DND-41 (cell line): ENCODE data around the gene CITED2.

Source experiments
- CTCF ChIP-seq: IDR thresholded peaks from 2 replicates; pipeline ENCODE4 v1.5.1; 2012; ENCODE audit warnings: borderline replicate concordance, low read length, moderate library complexity, mild to moderate bottlenecking; ENCODE audit not compliant: poor library complexity, severe bottlenecking; ENCODE audit errors: extremely low read depth
- EZH2 ChIP-seq: IDR thresholded peaks from 3 replicates; pipeline ENCODE4 v1.6.1; 2012; ENCODE audit warnings: borderline replicate concordance, low read depth, mild to moderate bottlenecking, moderate library complexity, low read length, inconsistent platforms; ENCODE audit not compliant: severe bottlenecking

GRCh38 chr6:139402876-139403386 lies 28.5 kb upstream of the CITED2 start:
- TF ChIP-seq CTCF (no peak), EZH2 (no peak)
